ENCODE data around the gene PARP2.
"Not testable (repeated sequence)": the region's sequence is repeated elsewhere in the genome, so short reads cannot be mapped to it uniquely, and the experiment has no call there.

The PARP2 gene, protein sequence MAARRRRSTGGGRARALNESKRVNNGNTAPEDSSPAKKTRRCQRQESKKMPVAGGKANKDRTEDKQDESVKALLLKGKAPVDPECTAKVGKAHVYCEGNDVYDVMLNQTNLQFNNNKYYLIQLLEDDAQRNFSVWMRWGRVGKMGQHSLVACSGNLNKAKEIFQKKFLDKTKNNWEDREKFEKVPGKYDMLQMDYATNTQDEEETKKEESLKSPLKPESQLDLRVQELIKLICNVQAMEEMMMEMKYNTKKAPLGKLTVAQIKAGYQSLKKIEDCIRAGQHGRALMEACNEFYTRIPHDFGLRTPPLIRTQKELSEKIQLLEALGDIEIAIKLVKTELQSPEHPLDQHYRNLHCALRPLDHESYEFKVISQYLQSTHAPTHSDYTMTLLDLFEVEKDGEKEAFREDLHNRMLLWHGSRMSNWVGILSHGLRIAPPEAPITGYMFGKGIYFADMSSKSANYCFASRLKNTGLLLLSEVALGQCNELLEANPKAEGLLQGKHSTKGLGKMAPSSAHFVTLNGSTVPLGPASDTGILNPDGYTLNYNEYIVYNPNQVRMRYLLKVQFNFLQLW

GRCh38 chr14:20343092-20343861, at the start of gene PARP2:
Gene PARP2 (plus strand): TSS chr14:20343635. CDS start chr14:20343642, 7 bp downstream.
- DNase-seq (ENCODE audit: low read depth in 2 of 2) = peak; percentile 75 to 78

DNA sequence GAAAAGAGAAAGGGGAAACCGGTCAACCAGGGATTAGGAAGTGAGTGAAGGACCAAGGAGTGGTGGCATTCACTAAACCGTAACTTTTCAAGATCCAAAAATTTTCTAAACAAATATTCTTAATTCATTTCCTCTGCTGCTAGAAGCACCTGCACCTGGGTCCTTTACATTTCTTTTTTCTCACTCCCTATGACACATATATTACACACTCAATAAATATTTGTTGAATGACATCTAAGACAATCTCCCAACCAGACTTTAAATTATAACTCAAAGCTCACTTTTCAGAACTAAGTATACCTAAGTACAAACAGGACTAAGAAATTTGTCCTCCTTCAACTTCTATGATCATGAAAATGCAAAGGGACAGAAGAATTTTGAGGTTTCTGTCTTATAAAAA, 48.8 kb upstream of the PARP2 start:
- DNase-seq (ENCODE audit: low read depth in 2 of 2) = no peak

GRCh38 chr14:20295067-20295466, 48.4 kb upstream of the PARP2 start:
- no peak for DNase-seq (ENCODE audit: low read depth in 2 of 2)

DNA sequence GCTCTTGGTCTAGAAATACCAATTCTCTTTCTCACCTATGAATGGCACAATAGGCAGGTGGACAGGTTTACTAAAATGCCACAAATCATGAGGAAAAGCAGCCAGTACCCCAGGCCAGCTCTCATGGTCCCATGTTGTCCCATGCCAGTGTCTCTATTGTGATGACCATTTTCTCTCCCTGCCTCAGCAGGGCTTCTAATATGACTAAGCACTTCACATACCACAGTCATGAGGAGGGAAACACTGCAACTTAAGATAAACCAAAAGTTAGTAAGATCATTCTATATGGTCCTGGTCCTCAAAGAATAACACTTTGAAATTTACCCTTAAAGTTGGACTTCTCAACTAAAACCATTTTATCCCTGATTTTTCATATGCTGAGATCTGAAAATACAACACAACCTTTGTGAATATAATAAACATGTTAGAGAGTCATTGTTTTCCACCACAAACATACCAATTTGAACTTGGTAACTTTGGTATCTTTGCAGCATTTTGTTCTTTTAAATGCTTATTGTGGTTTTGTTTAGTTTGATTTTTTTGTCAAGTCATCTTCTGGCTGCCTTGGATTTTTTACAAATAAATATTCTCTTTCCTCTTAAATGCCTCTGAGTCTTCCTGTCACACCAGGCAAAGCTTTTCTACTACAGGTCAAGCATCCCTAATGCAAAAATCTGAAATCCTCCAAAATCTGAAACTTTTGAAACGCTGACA, 41.2 kb upstream of the PARP2 start:
- no peak for DNase-seq (ENCODE audit: low read depth in 2 of 2)

- DNase-seq (ENCODE audit: low read depth in 2 of 2) = peak; percentile 82 to 86
Measured at GRCh38 chr14:20305265-20306078, 38.0 kb upstream of the PARP2 start, which contains the start of gene TTC5. Gene TTC5 (minus strand): TSS chr14:20305951. CDS start chr14:20305937, 14 bp downstream.

- no peak for DNase-seq (ENCODE audit: low read depth in 2 of 2)
Measured at GRCh38 chr14:20306079-20306423, 37.4 kb upstream of the PARP2 start.

GRCh38 chr14:20314026-20314425, 29.4 kb upstream of the PARP2 start:
- DNase-seq (ENCODE audit: low read depth in 2 of 2) = no peak

- no peak for DNase-seq (ENCODE audit: low read depth in 2 of 2)
Measured at GRCh38 chr14:20317720-20318119, 25.7 kb upstream of the PARP2 start.

DNA sequence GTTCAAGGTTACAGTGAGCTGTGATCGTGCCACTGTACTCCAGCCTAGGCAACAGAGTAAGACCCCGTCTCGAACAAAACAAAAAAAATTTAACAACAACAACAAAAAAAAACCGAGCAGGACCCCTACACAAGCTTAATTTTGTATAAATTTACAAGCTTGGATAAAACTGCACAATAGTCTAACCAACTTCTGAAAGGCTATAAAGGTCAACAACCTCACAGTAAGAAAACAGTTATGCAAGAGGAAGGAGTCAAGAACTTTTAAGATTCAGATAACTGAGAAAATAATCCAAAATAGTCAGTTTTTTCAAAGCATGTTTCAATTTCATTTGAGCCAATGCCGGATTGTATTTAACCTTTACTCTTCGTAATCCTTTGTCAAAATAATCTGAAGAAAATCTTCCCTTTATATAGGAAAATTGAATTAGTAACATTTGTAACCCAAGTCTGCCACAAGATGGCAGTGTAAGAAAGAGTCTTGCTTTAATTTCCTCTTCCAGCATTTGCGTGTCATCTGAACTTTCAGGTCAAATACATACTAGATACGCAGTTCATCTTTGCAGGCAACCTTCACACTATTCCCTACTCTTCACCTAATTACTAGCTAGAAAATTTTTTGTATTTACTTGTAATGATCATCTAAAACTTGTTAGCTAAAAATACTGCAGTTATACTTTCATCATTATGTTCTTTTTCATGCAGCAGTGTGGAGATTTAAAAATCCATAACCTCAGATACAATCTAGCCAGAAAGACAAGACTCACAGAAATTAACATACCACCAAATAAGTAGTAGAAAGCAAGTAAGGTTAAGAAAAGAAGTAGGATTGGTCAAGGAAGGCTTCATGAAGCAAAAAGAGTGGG, 16.2 kb upstream of the PARP2 start:
- no peak for DNase-seq (ENCODE audit: low read depth in 2 of 2)

- no peak for DNase-seq (ENCODE audit: low read depth in 2 of 2)
Measured at GRCh38 chr14:20328705-20329104, 14.7 kb upstream of the PARP2 start.

DNA sequence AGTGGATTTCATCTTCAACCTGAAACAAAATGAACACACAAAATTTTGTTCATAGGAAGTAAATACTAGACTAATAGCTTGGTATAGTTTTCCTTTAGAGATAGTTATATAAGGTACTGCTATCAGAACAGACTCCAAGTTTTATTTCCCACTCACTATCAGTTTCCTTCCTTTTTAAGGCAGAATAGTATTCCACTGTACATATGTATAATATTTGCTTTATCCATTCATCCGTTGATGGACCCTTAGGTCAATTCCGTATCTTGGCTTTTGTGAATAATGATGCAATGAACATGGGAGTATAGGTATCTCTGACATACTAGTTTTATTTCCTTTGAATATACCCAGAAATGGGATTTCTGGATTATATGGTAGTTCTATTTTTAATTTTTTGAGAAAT, 14.1 kb upstream of the PARP2 start:
- no peak for DNase-seq (ENCODE audit: low read depth in 2 of 2)

GRCh38 chr14:20331053-20331613, 12.3 kb upstream of the PARP2 start:
- no peak for DNase-seq (ENCODE audit: low read depth in 2 of 2)

DNA sequence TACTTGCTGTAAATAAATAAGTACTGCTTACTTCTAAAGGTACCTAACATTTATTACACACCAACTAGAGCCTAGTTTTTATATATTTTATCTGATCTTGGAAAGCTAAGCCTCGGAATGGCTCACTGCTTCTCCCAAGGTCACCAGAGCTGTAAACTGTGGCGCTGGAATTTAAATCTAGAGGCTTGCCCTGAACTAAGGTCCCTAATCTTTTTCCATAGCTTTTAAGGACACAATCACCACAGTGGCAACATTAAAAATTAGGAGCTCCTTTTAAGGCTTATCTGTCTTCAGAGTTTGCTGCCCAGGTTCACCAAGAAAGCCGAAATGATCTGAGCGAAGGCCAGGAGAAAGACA, 11.0 kb upstream of the PARP2 start:
- DNase-seq (ENCODE audit: low read depth in 2 of 2) = no peak

DNA sequence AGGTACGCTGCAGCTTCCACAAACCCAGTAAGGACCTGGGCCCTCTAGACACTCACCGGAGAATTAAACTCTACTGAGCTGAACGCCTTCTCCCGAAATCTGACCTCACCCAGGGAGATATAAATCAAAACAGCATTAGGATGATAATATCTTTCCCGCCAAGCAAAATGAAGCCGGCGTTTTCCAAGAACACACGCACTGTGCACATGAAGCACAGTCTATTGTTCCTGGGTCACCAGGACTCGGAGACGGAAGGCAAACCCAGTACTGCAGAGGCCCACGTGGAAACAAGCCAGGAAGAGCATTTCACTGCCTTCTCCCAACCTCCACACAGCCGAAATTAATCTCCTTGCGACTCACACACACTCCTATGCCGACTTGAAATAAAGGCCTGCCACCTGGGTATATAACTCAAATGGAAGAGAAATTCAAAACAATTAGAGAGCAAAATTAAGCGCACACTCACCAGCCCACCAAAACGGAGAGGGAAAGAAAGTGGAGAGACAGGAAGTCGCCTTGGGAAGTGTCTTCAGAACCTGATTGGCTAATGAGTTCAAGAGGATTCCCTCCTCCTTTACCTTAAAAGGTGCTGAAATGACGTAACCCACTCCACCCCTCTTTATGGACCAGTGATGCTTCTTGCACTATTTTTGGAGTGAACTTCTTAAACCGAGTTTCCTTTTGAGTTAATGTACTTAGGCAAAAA, 10.5 kb upstream of the PARP2 start, which contains the start of gene CCNB1IP1:
Gene CCNB1IP1 (minus strand): TSS at position 492 of the 706 bp plus-strand sequence. CDS start 16,756 bp downstream, outside the sequence.
- DNase-seq (ENCODE audit: low read depth in 2 of 2) = peak; percentile 2 to 7

DNA sequence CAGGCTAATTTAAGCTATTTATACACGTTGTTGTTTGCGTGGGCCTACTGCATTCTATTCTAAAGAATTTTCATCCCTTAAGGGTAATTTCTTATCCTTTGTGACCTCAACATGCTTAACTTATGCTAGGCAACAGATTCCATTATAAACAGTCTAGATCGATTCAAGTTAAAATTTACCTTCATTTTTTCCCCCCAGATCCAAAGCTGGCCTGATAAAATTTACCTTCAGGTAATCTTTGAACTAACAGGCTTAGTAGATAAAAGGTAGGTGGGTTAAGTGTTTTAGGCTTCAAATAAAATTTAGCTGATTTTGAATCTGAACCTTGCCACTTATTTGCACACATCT, 10.0 kb upstream of the PARP2 start:
- DNase-seq (ENCODE audit: low read depth in 2 of 2) = no peak

DNA sequence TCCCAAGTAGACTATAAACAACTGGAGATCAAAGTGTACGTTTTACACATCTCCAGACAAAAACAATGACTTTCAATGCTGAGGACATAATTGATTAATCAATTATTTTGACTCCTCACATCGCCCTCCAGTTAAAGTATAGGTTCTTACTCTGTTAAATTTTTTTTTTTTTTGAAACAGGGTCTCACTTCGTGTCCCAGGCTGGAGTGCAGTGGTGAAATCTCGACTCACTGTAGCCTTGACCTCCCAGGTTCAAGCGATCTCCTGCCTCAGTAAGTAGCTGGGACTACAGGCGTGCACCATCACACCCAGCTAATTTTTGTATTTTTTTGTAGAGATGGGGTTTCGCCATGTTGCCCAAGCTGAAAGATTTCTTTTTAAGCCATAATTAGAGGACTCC, 9.4 kb upstream of the PARP2 start:
- no peak for DNase-seq (ENCODE audit: low read depth in 2 of 2)

GRCh38 chr14:20341032-20341431, 2.4 kb upstream of the PARP2 start:
- not testable (repeated sequence) for DNase-seq (ENCODE audit: low read depth in 2 of 2)

DNA sequence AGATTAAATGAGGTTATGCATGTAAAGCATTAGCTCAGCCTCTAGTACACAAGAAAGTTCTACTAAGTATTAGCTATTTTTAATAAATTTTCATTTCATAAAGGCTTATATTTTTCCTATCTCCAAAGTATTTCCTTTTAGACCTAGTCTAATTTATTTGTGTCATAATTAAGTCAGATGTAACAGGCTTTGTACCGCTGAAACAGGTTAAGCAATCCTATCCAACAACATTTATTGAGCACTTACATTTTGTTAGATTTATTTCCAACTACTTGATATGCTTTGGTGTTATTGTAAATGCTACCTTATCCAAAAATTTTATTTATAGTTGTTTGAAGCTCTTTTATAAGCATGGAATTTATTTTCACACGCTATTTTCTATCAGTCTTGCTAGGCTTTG, 1.8 kb upstream of the PARP2 start:
- DNase-seq (ENCODE audit: low read depth in 2 of 2) = no peak

GRCh38 chr14:20343862-20344220, 406 bp downstream of the PARP2 start:
- no peak for DNase-seq (ENCODE audit: low read depth in 2 of 2)

All from stimulated activated CD8-positive, alpha-beta memory T cell treated with anti-CD3 and anti-CD28 coated beads, Interleukin-2, amount 100 ng/mL, for 1 hour (primary cell).